ENCODE measurements around the gene MLN.

The MLN gene

DNA sequence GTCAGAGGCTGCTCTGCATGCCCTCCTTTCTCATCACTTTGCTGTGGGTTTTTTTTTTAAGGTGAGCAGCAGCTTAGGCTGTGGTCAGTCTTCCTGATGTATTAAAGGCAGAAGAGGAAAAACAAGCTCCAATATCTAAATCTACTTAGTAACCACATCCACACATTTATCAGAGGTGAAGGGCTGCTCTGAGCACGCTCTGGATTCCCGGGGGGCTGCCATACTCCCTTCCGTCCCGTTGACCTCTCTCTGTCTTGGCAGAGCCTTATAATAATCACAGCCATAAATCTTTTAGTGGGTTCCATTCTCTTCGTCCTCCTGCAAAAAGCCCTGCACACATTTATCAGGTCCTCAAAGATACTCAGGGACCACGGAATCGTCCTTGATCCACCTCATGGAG lies 12.2 kb downstream of the MLN start:
- no peak for DNase-seq (ENCODE audit: low read depth, low spot score)
- no peak overlapping the region for H3K27ac ChIP-seq

- no peak overlapping the region for H3K27ac ChIP-seq
- DNase-seq (ENCODE audit: low read depth, low spot score): no peak
These were observed 12.9 kb downstream of the MLN start for GRCh38 chr6:33790910-33791309.

DNA sequence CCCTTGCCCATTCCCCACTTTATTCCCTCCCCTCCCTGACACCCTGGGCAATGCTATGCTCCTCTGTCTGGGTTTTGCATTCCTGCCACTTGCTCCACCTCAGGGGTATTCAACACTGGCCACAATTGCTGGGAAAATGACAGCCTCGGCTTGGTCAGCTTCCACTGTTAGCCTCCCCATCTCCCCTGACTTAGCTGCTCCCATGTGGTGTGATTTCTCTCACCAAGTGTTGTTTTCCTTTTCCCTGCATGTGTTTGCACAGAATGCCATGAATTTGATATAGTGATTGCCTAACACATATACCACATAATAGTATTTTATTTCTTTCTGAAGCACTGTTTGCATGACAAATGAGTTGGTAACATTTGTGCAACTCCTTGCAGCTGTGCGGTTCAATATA lies 13.4 kb downstream of the MLN start:
- H3K27ac ChIP-seq: no peak overlapping the region
- no peak for DNase-seq (ENCODE audit: low read depth, low spot score)

DNA sequence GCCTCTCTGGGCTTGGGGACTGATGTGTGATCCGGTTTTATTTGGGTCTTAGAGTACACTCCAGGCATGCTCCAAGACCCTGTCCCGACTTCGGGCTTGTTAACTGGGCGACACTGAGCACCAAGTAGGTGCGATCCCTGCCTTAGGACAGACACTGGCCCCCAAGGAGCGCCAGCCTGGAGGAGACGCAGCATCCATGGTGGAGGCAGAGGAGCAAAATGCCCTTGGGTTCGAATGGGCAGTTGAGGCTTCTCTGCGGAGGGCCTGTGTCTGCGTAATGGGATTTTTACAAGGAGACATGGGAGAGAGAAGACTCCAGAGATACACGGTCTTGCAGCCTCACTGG lies 14.3 kb downstream of the MLN start:
- peak overlapping the region; percentile 94 for H3K27ac ChIP-seq

DNA sequence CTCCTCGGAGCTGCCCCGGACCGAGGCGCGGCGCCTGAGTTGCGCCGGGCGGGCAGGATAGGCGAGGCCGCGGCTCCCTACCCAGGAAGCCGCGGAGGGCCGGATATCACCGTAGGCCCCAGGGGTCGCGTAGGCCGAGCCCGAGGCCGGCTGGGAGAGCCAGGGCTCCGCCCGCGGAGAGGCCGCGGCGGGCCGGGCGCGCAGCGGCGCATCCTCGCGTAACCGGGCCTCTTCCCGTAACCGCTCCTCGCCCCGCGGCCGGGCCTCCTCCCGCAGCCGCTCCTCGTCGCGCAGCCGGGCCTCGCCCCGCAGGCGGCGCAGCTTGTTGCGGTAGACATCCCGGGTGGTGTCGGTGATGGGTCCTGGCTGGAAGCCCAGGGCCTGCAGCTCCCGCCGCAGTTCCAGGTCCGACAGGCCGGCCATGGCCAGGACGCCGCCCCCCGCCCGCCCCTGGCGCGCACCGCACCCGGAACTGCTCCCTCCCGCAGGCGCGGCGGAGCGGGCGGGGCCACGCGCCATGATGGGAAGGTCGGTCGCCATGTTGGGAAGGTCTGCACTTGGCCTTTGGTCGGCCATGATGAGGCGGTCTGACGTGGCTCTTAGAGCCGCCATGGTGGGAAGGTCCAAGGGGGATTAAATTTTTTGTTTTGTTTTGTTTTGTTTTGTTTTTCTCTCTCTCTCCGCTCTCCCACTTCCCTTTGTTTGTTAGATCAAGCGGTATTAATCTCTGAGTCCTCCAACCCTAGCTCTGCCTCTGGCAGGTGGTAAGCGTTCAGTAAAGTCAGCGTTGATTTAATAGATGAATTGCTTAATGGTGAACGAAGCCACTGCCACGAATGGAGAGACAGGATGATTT lies 14.9 kb downstream of the MLN start, which contains the start of gene LEMD2:
LEMD2 (minus strand) TSS at position 437 of the 856 bp plus-strand sequence; CDS start at position 423, 14 bp downstream.
- peak; percentile 50 for DNase-seq (ENCODE audit: low read depth, low spot score)
- H3K27ac ChIP-seq: peak within 1 kb of the TSS; percentile 94

More for the DNA sequence above, 14.3 kb downstream of the MLN start:
- DNase-seq (ENCODE audit: low read depth, low spot score): no peak

- peak overlapping the region; percentile 94 for H3K27ac ChIP-seq
- no peak for DNase-seq (ENCODE audit: low read depth, low spot score)
These were observed 15.7 kb downstream of the MLN start for GRCh38 chr6:33787954-33788693.

DNA sequence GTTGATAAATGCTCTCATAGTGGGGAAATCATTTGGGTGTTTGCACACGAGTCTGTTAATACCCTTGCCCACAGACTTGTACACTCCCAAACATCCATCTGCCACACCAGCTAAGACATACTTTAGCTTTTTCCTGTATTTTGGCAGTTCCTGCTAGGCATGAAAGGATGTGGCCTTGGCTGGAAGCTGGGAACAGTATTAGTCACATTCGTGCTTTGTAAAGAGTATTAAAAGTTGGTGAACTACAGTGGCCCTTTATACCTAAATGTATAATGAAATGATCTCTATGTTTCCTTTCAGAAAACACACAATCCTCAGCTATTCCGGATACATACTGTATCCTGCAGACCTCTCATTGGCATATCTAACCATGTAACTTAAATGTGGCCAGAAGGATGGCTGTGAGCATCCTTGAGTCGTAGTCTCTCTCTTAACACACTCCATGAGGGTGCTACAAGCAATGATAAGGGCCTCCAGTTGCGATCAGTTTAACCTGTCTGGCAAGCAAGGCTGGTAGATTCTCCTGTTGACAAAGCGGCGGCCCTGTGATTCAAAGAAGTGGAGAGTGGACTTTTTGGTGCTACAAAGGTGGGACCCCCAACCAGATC lies 16.4 kb downstream of the MLN start:
- H3K27ac ChIP-seq: peak overlapping the region; percentile 94
- DNase-seq (ENCODE audit: low read depth, low spot score): no peak

GRCh38 chr6:33786736-33787135 lies 17.1 kb downstream of the MLN start:
- H3K27ac ChIP-seq: peak overlapping the region; percentile 94
- no peak for DNase-seq (ENCODE audit: low read depth, low spot score)

GRCh38 chr6:33785778-33786177 lies 18.0 kb downstream of the MLN start:
- no peak overlapping the region for H3K27ac ChIP-seq
- DNase-seq (ENCODE audit: low read depth, low spot score): no peak

DNA sequence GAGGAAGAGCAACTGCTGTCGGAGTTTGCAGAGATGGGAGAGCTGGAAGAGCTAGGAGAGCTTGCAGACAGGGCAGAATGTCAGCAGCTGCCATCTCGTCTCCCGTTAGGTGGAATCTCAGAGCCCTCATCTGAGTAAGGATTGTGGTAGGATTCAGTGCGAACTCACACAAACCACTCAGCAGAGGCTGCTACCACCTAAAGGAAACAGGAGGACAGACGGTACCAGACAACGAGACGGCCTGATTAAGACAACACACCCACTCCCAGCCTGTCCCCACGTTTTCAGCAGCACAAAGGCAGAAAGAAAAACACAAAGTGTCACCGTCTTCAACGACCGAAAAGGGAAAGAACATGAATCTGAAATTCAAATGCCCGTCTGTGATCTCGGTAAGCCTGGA lies 19.0 kb downstream of the MLN start:
- DNase-seq (ENCODE audit: low read depth, low spot score): no peak
- no peak overlapping the region for H3K27ac ChIP-seq

- no peak overlapping the region for H3K27ac ChIP-seq
These were observed 19.9 kb downstream of the MLN start for GRCh38 chr6:33783781-33784520.

DNA sequence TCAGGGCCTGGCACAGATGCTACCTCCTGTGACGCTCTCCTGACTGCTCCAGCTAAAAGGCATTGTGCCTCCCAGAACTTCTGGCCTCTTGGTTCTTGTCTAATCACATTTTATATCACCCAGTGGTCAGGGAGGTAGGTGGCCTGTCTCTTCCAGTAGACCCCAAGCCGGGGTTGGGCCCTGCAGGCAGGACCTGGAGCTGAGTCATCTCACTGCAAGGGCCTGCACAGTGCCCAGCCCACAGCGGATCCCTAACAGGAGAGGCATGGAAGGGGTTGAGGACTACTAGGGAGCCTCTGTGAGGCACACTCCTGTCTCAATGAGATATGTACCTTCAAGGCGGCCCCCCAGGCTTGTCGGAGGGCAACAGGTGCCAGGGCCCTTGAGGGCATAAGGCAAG lies 21.2 kb downstream of the MLN start:
- DNase-seq (ENCODE audit: low read depth, low spot score): no peak
- H3K27ac ChIP-seq: peak overlapping the region; percentile 23

More at GRCh38 chr6:33783781-33784520, 19.9 kb downstream of the MLN start:
- DNase-seq (ENCODE audit: low read depth, low spot score): no peak

GRCh38 chr6:33781131-33781975 lies 22.4 kb downstream of the MLN start:
- peak overlapping the region; percentile 23 for H3K27ac ChIP-seq
- DNase-seq (ENCODE audit: low read depth, low spot score): no peak

GRCh38 chr6:33779895-33780294 lies 23.9 kb downstream of the MLN start:
- no peak for DNase-seq (ENCODE audit: low read depth, low spot score)
- H3K27ac ChIP-seq: no peak overlapping the region

DNA sequence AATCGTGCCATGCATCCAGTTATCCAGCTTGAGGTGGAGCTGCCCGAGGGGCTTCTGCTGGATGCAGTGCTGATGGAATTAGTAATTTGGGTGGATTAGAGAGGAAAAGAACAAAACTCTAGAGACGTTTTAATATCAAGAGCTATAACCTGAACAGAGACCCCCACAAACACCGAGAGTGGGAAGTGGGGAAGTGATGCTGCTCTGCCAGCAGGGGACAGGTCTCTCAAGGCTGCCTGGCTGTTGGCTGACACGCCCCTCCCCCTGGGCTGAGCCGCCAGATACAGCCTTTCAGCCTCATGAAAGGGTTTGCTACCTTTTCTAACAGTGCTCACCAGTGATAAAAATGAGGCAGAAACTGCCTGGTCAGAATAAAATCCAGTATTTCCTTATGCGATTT lies 24.5 kb downstream of the MLN start:
- no peak for DNase-seq (ENCODE audit: low read depth, low spot score)

DNA sequence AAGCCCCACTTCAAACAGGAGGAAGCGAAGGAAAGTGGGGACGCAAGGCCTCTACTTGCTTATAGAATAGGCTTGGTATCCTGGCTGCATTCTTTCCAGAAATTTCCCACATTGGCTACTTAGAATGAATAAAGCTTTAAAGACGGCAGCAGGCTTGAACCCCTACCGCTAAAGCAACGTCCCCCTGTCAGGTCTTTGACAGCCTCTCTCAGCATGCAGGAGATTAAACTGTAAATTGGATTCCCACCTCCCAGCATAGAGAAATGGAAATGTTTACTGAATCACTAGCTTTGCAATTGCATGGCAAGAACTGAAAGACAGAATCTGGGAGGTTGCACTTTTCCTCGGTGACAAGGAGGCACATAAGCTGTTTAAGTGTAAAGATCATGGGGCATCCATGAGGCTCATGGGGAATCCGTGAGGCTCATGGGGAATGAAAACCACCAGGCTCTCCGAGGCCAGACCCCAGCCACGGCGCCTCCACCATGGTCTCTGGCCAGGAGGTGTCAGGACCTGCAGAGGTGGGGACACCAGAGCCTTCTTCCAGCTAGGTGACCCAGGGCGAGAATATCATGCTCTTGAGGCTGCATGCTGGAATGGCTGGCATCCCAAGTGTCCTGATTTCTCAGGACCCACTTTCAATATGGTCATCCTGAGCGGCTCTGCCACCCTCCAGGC lies 25.2 kb downstream of the MLN start:
- H3K27ac ChIP-seq: no peak overlapping the region
- no peak for DNase-seq (ENCODE audit: low read depth, low spot score)

More for the DNA sequence above, 24.5 kb downstream of the MLN start:
- H3K27ac ChIP-seq: no peak overlapping the region

GRCh38 chr6:33777398-33778388 lies 26.1 kb downstream of the MLN start:
- no peak for DNase-seq (ENCODE audit: low read depth, low spot score)
- H3K27ac ChIP-seq: no peak overlapping the region

DNA sequence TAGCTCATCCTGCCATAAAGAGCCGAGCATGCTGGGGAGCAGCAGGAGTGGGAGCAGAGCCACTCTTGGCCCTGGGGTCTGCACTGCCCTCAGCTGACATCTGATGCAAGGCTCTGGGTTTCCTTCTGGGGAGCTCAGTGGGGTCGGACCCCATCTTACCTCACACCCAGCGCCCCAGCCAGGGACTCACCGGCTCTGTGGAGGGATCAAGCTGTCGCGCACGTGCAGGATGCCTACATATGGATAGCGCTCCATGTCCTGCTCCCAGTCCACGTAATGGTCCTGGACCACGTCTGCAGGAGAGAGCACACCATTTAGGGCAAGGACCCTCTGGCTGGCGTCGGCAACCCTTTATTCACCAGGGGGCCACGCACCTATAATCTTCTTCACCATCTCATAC lies 27.0 kb downstream of the MLN start:
- no peak for DNase-seq (ENCODE audit: low read depth, low spot score)

More for the DNA sequence above, 27.0 kb downstream of the MLN start:
- no peak overlapping the region for H3K27ac ChIP-seq
